ENCODE data around the gene THEMIS2. TPM values are rescaled to one million over a fixed set of nuclear protein-coding genes. Genes with fewer than 3 reads are reported as not detected.
A peak's percentile ranks its signal among the peaks of the same experiment; 100 is the strongest.

The THEMIS2 gene
- total and polyA plus RNA-seq, 3 experiments from 2014 or later = 12.4 to 63.3 (median 15.6) TPM

- Histone ChIP-seq H3K9me3 (ENCODE audit: low read length) (no peaks in the 10 kb centered on the region), H3K36me3 (ENCODE audit: insufficient read depth, low read length) (peaks cover 41% of the 10 kb centered on the region), H3K4me1 (ENCODE audit: insufficient read depth, low read length) (peaks cover 57% of the 10 kb centered on the region), H3K4me3 (ENCODE audit: low read length) (no peak overlapping the region), H3K27me3 (ENCODE audit: insufficient read depth, low read length, poor library complexity, severe bottlenecking) (no peaks in the 10 kb centered on the region), H3K27ac (ENCODE audit: low read depth, low read length) (no peak overlapping the region)
- Mint-ChIP-seq H3K9me3 (no peaks in the 10 kb centered on the region), H3K27ac (peak overlapping the region; percentile 43 to 96 (median 83)), H3K4me1 (peaks cover 29 to 58% (median 42%) of the 10 kb centered on the region in 3 donors), H3K4me3 (peak overlapping the region in 5 of 7 donors; percentile 1 to 71 (median 34)), H3K36me3 (peaks cover 7 to 76% (median 20%) of the 10 kb centered on the region in 3 donors), H3K27me3 (no peaks in the 10 kb centered on the region)
- ChIA-PET CTCF (interaction anchor here (1.2 to 1.6 kb wide), 4 partner anchors 16 to 34 kb away, joined by 3 to 5 read pairs (median 4); no protein-coding TSS in a partner anchor), POLR2A (interaction anchor here (0.8 kb wide), 1 partner anchor 33 kb away, joined by 3 read pairs; no protein-coding TSS in a partner anchor)
- peak in 1 of 5 donors; percentile 21 for DNase-seq
These were observed 19.0 kb downstream of the THEMIS2 start for GRCh38 chr1:27891196-27891889.

GRCh38 chr1:27894521-27894920, 22.2 kb downstream of the THEMIS2 start:
- Mint-ChIP-seq H3K4me1 (peaks cover 13 to 32% (median 20%) of the 10 kb centered on the region in 3 donors), H3K27ac (peak overlapping the region in 7 of 8 donors; percentile 3 to 85 (median 56))
- CTCF ChIA-PET = no interaction called here

DNA sequence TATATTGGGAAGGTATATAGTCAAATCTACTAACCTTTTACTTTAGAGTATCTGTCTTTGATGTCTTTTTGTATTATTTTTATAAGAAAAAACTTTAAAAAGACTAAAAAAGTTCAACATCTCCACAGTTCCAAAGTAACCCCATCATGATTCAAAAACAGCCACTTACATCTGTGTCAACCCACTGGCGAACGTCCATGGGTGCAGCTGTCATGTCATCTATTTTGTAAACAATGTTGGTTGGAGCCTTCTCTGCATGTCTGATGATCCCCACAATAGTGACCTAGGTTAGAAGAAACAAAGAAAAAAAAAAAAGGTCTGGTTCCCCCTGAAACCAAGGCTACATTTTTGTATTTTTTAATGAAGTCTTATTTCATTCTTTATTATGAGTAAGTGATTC, 34.4 kb downstream of the THEMIS2 start:
- peaks cover 35% of the 10 kb centered on the region for H3K36me3 ChIP-seq (ENCODE audit: insufficient read depth, low read length)
- H3K4me3 Mint-ChIP-seq = no peak overlapping the region
- H3K36me3 Mint-ChIP-seq = peaks cover 0 to 77% (median 8%) of the 10 kb centered on the region in 3 donors
- ChIA-PET POLR2A (no interaction called here), CTCF (interaction anchor here (1.9 kb wide), 1 partner anchor 34 kb away, joined by 4 read pairs; no protein-coding TSS in a partner anchor)
- peak overlapping the region in 2 of 8 donors; percentile 3 to 74 for H3K27ac Mint-ChIP-seq
- no peaks in the 10 kb centered on the region for H3K9me3 ChIP-seq (ENCODE audit: low read length)
- no peaks in the 10 kb centered on the region for H3K27me3 ChIP-seq (ENCODE audit: insufficient read depth, low read length, poor library complexity, severe bottlenecking)
- DNase-seq = no peak
- no peaks in the 10 kb centered on the region for H3K27me3 Mint-ChIP-seq
- H3K9me3 Mint-ChIP-seq = no peaks in the 10 kb centered on the region
- H3K4me3 ChIP-seq (ENCODE audit: low read length) = no peak overlapping the region
- peaks cover 8 to 15% (median 10%) of the 10 kb centered on the region in 3 donors for H3K4me1 Mint-ChIP-seq
- no peak overlapping the region for H3K27ac ChIP-seq (ENCODE audit: low read depth, low read length)
- H3K4me1 ChIP-seq (ENCODE audit: insufficient read depth, low read length) = no peaks in the 10 kb centered on the region

More at GRCh38 chr1:27894521-27894920, 22.2 kb downstream of the THEMIS2 start:
- POLR2A ChIA-PET = interaction anchor here (0.6 kb wide), 1 partner anchor 53 kb away, joined by 4 read pairs; no protein-coding TSS in a partner anchor
- Histone ChIP-seq H3K4me1 (ENCODE audit: insufficient read depth, low read length) (peaks cover 25% of the 10 kb centered on the region), H3K9me3 (ENCODE audit: low read length) (no peaks in the 10 kb centered on the region), H3K27ac (ENCODE audit: low read depth, low read length) (no peak overlapping the region), H3K4me3 (ENCODE audit: low read length) (no peak overlapping the region), H3K27me3 (ENCODE audit: insufficient read depth, low read length, poor library complexity, severe bottlenecking) (no peaks in the 10 kb centered on the region), H3K36me3 (ENCODE audit: insufficient read depth, low read length) (peaks cover 49% of the 10 kb centered on the region)
- no peak for DNase-seq
- H3K4me3 Mint-ChIP-seq = no peak overlapping the region
- H3K9me3 Mint-ChIP-seq = no peaks in the 10 kb centered on the region
- no peaks in the 10 kb centered on the region for H3K27me3 Mint-ChIP-seq
- peaks cover 7 to 76% (median 26%) of the 10 kb centered on the region in 3 donors for H3K36me3 Mint-ChIP-seq

- Mint-ChIP-seq H3K27ac (peak overlapping the region in 7 of 8 donors; percentile 31 to 84 (median 42)), H3K4me3 (peak overlapping the region in 6 of 7 donors; percentile 19 to 100 (median 28)), H3K36me3 (peaks cover 0 to 51% (median 3%) of the 10 kb centered on the region in 3 donors), H3K9me3 (no peaks in the 10 kb centered on the region), H3K4me1 (peaks cover 23 to 32% (median 29%) of the 10 kb centered on the region in 3 donors), H3K27me3 (peaks cover 0 to 2% of the 10 kb centered on the region in 2 donors)
- Histone ChIP-seq H3K4me1 (ENCODE audit: insufficient read depth, low read length) (peaks cover 18% of the 10 kb centered on the region), H3K36me3 (ENCODE audit: insufficient read depth, low read length) (peaks cover 26% of the 10 kb centered on the region), H3K9me3 (ENCODE audit: low read length) (peaks cover 5% of the 10 kb centered on the region), H3K27ac (ENCODE audit: low read depth, low read length) (no peak overlapping the region), H3K27me3 (ENCODE audit: insufficient read depth, low read length, poor library complexity, severe bottlenecking) (no peaks in the 10 kb centered on the region), H3K4me3 (ENCODE audit: low read length) (no peak overlapping the region)
- ChIA-PET CTCF (interaction anchor here (0.6 kb wide), 1 partner anchor 46 kb away, joined by 4 read pairs; no protein-coding TSS in a partner anchor), POLR2A (no interaction called here)
- DNase-seq = no peak
These were observed 40.1 kb downstream of the THEMIS2 start for GRCh38 chr1:27912429-27912828.

GRCh38 chr1:27915082-27915575, 42.8 kb downstream of the THEMIS2 start:
- Histone ChIP-seq H3K27ac (ENCODE audit: low read depth, low read length) (peak overlapping the region; percentile 88), H3K27me3 (ENCODE audit: insufficient read depth, low read length, poor library complexity, severe bottlenecking) (no peaks in the 10 kb centered on the region), H3K36me3 (ENCODE audit: insufficient read depth, low read length) (peaks cover 14% of the 10 kb centered on the region), H3K4me1 (ENCODE audit: insufficient read depth, low read length) (peaks cover 18% of the 10 kb centered on the region), H3K9me3 (ENCODE audit: low read length) (peaks cover 5% of the 10 kb centered on the region), H3K4me3 (ENCODE audit: low read length) (peak overlapping the region; percentile 58)
- Mint-ChIP-seq H3K27me3 (peaks cover 2 to 4% of the 10 kb centered on the region in 2 donors), H3K9me3 (no peaks in the 10 kb centered on the region), H3K4me3 (peak overlapping the region; percentile 90 to 100 (median 99)), H3K27ac (peak overlapping the region; percentile 92 to 99 (median 98)), H3K4me1 (peaks cover 20 to 30% (median 26%) of the 10 kb centered on the region in 3 donors), H3K36me3 (peaks cover 0 to 27% (median 0%) of the 10 kb centered on the region in 3 donors)
- DNase-seq = no peak
- POLR2A ChIA-PET = no interaction called here
- CTCF ChIA-PET = no interaction called here

DNA sequence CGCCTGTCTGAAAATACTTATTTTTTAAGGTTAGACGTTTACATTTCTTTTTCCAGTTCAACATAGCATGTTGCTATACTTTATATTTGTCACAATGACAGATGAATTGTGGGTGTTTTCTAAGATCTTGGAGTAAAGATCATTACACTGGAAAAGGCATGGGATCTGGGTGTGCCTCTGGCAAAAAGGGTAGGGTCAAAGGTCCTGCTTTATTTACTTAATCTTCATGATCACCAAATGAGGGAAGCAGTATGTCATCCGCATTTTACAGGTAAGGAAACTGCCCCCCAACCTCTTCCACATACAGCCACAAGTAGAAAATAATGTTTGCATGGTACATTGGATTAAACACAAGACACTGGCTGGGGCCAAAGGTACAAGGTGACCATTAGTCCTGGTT, 49.9 kb downstream of the THEMIS2 start:
- CTCF ChIA-PET = no interaction called here
- POLR2A ChIA-PET = no interaction called here

GRCh38 chr1:27928216-27928954, 56.0 kb downstream of the THEMIS2 start:
- no peak for DNase-seq
- no peaks in the 10 kb centered on the region for H3K9me3 ChIP-seq (ENCODE audit: low read length)
- peak overlapping the region in 1 of 8 donors; percentile 29 for H3K27ac Mint-ChIP-seq
- POLR2A ChIA-PET = no interaction called here
- H3K36me3 Mint-ChIP-seq = no peaks in the 10 kb centered on the region
- peaks cover 0 to 1% (median 0%) of the 10 kb centered on the region in 5 donors for H3K9me3 Mint-ChIP-seq
- no peak overlapping the region for H3K4me3 ChIP-seq (ENCODE audit: low read length)
- no peaks in the 10 kb centered on the region for H3K4me1 Mint-ChIP-seq
- no peaks in the 10 kb centered on the region for H3K36me3 ChIP-seq (ENCODE audit: insufficient read depth, low read length)
- H3K27ac ChIP-seq (ENCODE audit: low read depth, low read length) = no peak overlapping the region
- peaks cover 6 to 10% of the 10 kb centered on the region in 2 donors for H3K27me3 Mint-ChIP-seq
- H3K4me1 ChIP-seq (ENCODE audit: insufficient read depth, low read length) = no peaks in the 10 kb centered on the region
- CTCF ChIA-PET = no interaction called here
- H3K4me3 Mint-ChIP-seq = no peak overlapping the region
- H3K27me3 ChIP-seq (ENCODE audit: insufficient read depth, low read length, poor library complexity, severe bottlenecking) = no peaks in the 10 kb centered on the region

More for the DNA sequence above, 49.9 kb downstream of the THEMIS2 start:
- Histone ChIP-seq H3K4me1 (ENCODE audit: insufficient read depth, low read length) (no peaks in the 10 kb centered on the region), H3K27me3 (ENCODE audit: insufficient read depth, low read length, poor library complexity, severe bottlenecking) (no peaks in the 10 kb centered on the region), H3K27ac (ENCODE audit: low read depth, low read length) (no peak overlapping the region), H3K36me3 (ENCODE audit: insufficient read depth, low read length) (no peaks in the 10 kb centered on the region), H3K4me3 (ENCODE audit: low read length) (no peak overlapping the region), H3K9me3 (ENCODE audit: low read length) (no peaks in the 10 kb centered on the region)
- peaks cover 0 to 1% (median 0%) of the 10 kb centered on the region in 5 donors for H3K9me3 Mint-ChIP-seq
- no peaks in the 10 kb centered on the region for H3K36me3 Mint-ChIP-seq
- no peak for DNase-seq
- H3K27me3 Mint-ChIP-seq = peaks cover 4 to 5% of the 10 kb centered on the region in 2 donors
- H3K4me1 Mint-ChIP-seq = no peaks in the 10 kb centered on the region
- H3K27ac Mint-ChIP-seq = no peak overlapping the region
- no peak overlapping the region for H3K4me3 Mint-ChIP-seq

Data from CD8-positive, alpha-beta memory T cell (primary cell).